Activated CD8-positive, alpha-beta memory T cell treated with anti-CD3 and anti-CD28 coated beads, Interleukin-2, amount 50 U/mL, for 1 hour (primary cell): Measurements from ENCODE around the gene MED7.

Experiments used
- DNase-seq: peaks from one replicate; pipeline ENCODE4 v3.0.0-alpha.2; 2020; ENCODE audit errors: extremely low read depth

Gene MED7

DNA sequence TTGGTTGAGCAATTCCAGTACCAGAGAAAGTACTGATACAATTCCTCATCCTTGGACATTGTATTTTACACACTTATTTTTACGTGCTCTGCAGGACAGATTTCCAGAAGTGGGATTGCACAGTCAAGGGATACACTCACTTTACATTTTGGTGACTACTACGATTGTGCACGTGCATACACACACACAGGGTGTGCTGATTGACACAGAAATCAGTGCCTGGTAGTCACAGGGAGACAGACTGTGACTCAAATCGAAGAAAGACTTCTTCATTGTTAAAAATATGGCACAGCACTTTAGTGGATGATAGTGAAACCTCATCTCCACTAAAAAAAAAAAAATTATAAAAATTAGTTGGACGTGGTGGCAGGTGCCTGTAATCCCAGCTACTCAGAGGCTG lies 21.9 kb upstream of the MED7 start:
- DNase-seq: no peak

DNA sequence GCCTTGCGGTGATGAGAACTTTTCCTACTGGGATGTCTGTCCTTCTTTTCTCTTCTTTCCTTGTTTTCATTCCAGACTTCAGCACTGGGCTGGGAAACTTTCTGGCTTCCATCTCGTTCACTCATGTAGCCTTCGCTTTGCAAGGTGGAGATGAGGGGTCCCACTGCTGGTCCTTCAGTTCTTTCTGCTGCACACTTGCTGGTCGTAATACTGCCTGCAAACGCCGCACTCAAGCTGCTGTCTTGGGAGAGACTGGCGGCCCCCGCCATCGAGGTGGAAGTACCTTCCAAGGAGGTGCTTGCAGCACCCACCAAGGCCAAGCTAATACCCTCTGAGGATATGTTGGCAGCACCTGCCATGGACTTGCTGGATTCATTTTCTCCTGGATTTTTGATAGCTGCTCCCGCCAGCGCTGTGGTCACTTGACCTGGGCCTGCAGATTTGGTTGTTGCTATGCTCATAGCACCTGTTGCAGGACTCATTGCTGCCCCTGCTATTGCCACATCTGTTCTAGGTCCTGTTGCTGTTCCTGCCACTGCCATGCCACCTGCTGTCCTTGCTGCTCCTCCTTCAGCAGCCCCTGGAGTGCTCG lies 20.4 kb upstream of the MED7 start:
- DNase-seq: no peak

DNA sequence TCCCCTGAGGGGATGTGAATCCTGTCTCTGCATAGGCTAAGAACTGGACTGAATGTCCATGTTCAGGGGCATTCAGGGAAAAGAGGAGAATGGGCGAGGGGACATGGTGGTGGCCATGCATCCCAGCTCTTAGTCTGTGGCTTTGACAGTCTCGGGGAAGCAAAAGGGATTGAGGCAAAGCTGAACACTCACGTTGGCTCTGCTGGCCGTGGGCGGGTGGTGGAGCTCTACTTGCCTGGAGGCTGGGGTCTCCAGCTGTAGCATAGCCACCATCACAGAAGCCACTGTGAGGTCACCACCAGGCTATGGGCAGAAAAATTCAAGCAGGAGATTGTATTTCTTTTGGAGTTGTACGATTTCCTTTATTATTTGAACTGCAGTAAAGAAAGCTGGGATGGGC lies 19.3 kb upstream of the MED7 start:
- DNase-seq: no peak

DNA sequence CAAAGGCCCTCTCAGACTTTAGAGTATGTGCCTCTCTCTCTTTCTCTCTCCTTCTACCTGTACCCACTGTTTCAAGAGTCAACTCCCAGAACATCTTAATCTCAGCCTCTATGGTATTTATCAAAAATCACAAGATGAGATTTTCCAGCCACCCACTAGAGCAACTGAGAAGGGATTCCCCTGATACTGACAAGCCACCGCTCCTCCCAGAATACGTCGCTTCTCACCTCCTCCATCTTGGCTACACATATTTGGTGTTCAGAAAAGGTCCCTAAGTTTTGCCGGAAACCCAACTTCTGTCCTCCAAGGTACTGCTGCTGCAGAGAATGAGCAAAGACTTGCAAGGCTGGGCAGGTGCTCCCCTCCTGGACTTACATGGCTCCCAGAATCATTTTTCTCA lies 17.3 kb upstream of the MED7 start:
- no peak for DNase-seq

DNA sequence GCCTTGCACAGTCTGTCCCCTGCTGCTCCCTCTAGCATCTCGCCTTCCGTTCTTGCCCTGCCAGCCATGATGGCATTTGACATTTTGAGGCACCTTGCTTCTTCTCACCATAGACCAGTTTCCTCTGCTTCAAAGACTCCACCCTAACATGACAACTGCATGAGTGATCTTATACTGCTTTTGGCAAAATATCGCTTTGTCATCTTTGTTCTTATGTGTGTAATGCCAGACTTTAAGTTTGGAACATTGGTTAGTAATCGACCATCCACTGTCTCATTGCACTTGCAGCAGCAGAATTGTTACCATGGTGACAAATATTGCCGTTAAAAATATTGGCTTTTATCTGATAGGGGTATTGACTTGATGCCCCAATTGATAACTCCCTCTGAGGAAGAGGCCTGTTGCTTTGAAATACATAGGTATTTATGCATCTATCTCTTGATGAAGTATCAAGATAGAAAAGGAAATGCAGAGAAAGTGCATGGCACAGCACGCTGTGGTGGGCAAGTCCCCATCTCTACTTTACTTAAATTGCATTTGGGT lies 16.6 kb upstream of the MED7 start:
- no peak for DNase-seq

DNA sequence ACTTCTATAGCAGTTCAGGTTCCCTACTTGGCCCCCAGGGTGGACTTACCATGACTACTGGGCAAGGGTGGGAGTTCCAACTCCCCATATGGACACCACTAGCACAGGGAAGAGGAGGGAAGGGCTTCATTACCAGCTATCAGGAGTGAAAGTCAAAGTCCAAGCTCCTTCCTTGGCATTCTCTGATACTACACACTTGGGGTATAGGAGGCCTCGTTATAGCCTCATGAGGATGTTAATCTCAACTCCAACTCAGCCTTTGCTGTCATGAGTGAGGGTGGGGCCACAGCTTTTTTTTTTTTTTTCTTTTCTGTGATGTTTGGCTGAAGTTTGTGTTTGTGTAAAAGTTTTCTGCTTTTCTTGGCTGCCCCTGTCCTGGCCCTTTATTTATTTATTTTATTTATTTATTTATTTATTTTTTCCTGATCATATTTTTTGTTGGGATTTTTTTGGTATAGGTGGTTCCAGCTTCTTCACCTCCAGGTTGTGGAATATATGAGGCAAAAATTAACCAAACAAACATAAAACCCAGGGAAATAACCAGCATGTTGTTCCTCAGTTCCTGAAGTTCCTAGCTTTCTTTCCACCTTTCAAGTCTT lies 14.7 kb upstream of the MED7 start:
- no peak for DNase-seq

DNA sequence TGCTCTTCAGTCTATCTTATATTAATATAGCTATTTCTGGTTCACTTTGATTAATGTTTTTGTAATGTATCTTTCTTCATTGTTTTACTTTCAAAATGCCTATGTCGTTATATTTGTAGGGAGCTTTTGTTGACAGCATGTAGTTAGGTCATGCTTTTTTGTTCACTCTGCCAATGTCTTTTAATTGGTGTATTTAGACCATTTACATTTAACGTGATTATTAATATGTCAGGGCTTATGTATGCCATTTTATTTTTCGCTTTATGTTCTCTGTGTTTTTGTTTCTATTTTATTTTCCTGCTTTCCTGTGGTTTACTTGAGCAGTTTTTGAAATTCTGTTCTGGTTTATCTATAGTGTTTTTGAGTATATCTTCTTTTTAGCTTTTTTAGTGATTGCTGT lies 12.6 kb upstream of the MED7 start:
- no peak for DNase-seq

DNA sequence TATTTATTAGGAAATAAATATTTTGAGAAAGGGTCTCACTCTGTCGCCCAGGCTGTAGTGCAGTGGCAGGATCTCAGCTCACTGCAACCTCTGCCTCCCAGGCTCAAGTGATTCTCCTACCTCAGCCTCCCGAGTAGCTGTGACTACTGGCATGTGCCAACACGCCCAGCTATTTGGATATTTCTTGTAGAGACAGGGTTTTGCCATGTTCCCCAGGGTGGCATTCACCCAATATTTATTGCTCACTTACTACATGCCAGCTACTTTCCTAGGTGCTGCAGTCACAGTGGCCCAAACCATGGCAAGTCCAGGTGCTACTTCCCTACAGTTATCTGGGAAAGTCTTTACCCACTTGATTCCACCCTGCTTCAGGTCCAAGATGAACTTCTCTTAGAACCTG lies 8.3 kb upstream of the MED7 start:
- no peak for DNase-seq

DNA sequence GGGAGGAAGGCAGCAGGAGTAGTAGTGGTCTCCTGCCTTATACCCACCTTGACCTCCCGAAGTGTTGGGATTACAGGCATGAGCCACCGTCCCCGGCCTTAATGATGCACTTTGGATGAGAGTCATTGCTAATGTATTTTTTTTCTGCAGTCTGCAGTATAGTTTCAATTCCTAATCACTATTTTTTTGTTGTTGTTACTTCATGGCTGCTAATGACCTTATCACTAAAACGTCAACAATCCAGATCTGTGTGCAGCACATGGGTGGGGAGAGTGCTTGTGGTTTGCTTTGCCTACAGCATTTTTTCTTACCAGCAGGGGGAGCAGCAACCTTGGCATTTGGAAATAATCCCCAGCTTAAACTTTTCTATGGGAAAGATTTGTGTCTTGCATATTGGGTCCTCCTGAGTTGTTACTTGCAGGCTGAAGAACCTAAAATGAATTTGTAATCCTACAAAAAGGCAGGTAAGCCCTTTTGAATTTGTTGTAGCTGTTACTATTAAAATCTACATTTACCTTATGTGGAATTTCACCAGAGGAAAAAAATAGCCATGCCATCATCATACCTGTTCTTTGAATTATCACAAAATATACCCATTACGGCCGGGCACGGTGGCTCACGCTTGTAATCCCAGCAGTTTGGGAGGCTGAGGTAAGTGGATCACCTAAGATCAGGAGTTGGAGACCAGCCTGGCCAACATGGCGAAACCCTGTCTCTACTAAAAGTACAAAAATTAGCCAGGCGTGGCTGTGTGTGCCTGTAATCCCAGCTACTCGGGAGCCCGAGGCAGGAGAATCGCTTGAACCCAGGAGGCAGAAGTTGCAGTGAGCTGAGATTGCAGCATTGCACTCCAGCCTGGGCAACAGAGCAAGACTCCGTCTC lies 6.3 kb upstream of the MED7 start:
- peak; percentile 60 for DNase-seq

DNA sequence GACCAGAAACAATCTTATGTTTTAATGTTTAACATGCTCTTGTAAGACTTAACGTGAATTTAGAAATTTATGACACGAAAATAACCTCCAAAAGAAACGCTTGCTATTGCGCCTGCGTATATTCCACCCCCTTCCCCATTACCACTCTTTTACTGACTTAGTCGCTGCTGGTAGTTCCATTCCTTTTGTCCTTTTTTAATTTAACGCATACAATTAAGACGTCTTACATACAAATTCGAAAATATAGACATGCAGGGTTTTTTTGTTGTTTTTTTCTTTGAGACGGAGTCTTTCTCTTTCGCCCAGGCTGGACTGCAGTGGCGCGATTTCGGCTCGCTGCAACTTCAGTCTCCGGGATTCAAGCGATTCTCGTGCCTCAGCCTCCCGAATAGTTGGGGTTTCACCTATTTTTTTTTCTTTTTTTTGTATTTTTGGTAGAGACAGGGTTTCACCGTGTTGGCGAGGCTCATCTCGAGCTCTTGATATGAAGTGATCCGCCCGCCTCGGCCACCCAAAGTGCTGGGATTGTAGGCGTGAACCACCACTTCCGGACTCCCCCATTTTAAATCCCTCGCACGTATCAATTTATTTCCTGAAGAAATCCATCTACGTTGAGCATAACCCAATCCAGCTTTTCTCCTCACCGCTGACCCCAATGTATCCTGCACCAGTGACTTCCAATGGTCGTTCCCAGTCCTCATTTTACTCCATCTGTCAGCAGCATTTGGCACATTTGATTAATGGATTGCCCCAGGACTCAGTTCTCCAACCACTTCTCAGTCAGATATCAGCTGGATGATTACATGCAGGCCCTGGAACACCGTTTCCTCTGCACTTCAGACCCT lies 684 bp upstream of the MED7 start:
- peak; percentile 38 for DNase-seq

DNA sequence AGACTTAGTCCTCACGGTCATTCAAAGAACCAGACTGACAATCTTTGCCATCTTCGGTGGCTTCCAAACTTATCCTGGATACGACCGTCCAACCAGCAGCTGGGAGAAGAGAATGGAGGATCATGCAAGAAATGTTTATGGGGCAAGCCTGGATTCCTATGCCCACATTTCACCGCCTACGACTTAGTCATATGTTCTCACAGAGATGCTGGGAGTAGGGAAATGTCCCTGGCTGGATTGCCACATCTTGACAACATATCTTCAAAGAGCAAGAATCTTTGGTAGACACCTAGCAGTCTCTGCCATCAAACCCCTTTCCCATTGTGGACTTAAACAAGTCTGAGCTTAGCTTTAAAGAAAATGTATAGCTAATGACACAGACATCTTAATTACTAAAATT lies 5.0 kb downstream of the MED7 start:
- no peak for DNase-seq

DNA sequence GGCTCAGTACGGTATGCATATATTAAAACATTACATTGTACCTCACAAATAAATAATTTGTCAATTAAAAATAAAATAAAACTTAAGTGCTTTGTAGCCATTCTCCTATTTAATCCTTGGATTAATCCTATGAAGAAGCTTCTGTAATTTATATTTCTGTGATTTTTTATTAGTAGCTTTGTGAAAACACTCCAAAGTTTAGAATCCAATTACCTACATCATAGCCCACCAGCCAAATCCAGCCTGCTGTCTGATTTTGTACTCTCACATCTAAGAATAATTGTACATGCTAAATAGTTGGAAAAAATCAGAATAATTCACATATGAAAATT lies 10.4 kb downstream of the MED7 start:
- no peak for DNase-seq

DNA sequence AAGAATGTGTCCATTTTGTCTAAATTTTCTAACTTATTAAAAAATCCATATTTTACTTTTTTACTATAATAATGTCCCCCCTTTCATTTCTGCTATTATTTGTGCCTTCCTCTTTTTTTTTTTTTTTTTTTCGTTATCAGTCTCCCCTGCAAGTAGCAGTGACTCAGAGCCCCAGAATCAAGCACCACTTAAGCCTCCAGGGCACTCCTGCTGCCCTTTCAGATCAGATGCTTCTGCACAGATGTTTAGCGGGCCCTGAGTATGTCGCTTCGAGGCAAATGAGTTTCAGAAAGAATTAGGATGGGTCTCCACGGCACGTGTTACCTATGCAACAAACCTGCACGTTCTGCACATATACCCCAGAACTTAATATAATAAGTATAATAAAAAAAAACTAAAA lies 11.7 kb downstream of the MED7 start:
- DNase-seq: no peak

DNA sequence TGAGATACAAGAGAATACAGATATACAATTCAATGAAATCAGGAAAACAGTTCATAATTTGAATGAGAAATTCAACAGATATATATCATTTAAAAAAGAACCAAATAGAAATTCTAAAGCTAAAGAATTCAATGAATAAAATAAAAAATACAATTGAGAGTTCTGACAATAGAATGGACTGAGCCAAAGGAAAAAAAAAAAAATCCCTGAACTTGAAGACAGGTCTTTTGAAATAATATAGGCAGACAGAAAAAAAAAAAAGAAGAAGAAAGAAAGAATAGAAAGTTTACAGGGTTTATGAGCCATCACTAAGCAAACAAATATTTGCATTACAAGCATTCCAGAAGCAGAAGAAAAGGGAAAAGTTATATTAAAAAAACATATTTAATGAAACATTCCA lies 21.0 kb downstream of the MED7 start:
- DNase-seq: no peak

DNA sequence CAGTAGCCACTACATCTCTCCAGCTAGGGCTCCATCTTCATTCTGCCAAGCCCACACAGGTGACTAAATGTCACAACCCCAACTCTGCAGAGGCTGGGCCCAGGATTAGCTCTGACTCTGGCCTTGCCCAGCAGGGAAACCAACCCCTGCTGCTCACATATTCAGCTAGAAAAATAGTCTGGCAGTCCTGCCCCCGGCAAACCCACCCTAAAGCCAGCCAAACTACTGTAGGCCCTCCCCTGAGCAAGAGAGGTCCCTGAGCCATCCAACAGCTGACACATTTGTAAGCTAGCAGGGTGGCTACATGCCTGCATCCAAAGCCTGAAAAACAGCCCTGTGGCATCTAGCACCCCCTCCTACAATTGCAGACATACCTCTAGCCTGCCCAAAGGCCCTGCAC lies 22.6 kb downstream of the MED7 start:
- DNase-seq: no peak

DNA sequence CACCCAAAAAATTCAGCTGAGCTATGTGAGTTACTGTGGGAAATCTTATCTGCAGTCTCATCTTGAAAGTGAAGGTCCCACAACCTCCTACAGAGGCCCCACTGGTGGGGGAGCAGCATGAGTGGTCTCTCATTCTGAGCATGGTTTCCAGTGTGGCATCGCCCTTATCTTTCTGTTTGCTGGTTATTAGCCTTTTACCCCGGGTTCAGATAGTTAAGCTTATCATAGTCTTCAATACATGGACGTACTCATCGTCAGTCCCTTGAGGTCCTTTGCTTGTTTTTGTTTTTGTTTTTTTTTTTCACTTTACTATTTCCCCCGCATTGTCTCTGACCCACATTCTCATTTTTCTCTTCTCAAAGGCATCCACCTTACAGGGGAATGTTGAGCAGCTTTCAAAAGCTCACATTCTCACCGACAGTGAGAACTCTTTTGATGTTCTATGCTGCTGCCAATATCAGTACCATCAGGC lies 26.1 kb downstream of the MED7 start:
- no peak for DNase-seq

DNA sequence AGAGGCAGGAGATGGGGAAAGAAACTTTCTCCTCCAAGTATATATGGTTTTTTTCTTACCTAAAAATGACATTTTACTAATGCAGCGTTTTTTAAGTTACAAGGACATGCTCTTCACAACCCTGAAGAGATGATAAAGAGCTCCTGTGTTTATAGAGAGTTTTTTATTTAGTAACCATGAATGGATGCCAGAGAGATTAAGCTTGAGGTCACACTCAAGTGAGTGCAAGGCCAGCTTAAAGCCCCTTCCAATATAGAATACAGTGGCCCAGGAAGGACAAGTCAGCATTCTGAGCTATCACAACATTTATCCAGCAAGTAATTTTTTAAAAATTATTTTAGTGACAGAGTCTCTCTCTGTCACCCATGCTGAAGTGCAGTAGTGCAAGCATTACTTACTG lies 27.2 kb downstream of the MED7 start:
- no peak for DNase-seq

DNA sequence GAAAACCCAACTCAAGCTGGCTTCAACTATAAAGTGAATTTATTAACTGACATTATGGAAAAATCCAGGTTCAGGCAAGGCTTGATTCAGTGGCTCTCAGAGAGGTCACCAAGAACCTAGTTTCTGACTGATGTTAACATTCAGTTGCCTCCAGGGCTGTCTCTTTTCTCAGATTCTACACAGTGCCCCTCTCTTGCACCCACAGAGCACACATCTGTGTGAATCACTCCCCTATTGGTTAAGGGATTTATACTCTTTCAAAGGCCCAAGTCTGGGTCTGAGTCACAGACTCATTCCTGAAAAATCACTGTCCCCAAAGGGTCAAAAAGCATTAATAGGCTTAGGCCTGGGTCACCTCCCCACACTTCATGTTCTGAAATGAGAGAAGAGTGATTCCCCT lies 27.7 kb downstream of the MED7 start:
- no peak for DNase-seq

DNA sequence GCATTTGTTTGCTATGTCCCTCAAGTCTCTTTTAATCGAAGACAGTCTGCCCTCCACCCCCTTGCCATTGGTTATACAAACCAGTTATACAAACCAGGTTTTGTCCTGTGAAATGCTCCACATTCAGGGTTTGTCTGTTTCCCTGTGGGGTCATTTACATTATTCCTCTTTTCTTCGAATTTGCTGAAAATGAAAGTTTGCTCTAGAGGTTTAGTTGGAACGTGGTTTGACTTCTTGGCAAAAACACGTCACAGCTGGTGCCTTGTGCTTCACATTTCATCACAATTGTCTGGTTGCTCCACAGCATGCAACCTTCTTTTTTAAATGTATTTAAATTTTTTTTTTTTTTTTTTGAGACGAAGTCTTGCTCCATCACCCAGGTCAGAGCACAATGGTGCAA lies 29.7 kb downstream of the MED7 start:
- DNase-seq: no peak

DNA sequence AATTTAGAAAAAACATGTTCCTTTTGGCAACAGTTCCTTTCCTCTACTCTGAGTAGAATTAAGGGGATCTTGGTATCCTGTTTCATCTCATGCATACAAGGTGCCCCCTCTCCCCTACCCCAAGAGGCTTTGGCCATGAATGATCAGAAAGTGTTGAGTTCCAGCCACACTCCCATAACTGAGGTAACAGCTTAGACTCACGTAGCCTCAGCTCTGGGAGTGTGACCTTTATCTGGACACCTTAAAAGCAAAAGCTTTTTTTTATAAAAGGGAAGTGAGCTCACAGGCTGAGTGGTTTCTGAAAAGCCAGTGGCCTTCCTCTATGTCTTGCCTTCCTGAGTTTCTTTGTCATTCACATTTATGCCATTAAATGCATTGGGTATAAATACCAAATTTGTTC lies 32.9 kb downstream of the MED7 start:
- no peak for DNase-seq

DNA sequence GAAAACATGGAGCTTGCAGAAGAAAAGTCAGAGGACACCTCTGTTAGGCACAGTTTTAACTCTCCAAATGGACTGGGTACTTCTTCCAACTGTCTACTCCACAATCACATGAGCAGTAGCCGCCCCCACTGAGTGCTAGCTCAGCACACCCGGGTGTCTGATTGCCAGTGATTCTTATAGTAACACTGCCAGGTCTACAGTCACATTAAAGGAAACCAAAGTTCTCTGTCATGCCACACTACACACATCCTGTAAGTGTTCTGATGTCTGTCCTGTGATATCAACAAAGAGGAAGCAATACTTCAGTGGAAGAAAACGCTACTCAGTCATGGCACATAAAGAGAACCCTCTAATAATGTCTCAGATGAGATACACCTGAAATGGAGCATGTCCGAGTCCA lies 33.7 kb downstream of the MED7 start, which contains the start of gene HAVCR2:
HAVCR2 (minus strand) TSS at position 69 of the 400 bp plus-strand sequence; CDS start at position 8, 61 bp downstream.
- no peak for DNase-seq

DNA sequence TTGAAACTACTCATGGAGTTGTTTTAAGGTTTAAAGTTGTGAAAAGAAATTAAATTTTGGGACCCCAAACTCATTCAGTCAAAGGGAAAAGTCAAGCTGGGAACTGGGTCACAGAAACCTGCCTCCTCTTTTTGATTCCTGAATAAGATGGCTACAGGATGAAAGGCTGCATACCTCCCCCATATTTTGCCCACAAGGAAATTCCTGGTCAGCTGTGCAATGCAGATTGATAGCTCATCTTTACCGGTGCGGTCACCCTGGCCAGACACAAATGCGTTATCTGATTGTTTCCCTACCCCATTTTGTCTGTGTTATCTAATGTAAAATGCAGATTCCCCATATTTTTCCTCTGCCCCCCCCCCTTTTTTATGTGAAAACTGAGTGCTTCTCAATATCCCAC lies 35.2 kb downstream of the MED7 start:
- DNase-seq: no peak
